DMS 273 treated with DMSO at 0.1 percent for 48 hours (cell line): ENCODE measurements around the gene KRT82.
"Not testable (repeated sequence)": the region's sequence is repeated elsewhere in the genome, so short reads cannot be mapped to it uniquely, and the experiment has no call there.

Experiments
- DNase-seq: peaks from one replicate; lab custom pipeline; 2025; lab: John Stamatoyannopoulos, UW

Gene KRT82

DNA sequence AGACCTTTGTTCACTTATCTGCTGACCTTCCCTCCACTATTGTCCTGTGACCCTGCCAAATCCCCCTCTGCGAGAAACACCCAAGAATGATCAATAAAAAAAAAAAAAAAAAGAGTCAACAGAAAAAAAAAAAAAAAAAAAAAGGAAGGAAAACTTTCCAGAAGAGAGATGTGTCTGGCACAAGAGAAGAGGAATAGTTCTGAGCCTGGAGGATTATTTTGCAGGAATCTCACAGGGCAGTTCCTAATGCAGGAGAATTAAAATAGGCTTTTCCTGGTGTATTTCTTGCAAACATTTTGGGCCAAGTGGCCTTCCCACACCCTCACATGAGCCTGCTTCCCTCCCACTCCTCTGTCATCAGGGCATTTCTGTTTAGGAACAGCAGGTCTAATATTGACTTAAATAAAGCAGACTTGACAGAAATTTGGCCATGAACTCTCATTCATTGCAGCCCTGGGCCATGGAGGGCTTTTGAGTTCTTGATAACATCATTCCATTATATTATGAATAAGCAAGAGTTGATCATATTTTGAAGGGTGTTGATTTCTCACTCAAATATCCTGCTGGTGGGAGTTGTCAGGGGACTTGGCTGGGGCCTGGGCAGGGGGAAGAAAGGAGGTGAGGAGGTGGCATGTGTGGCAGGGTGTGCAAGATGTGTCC, 4.6 kb upstream of the KRT82 start:
- not testable (repeated sequence) for DNase-seq

- DNase-seq, result no peak
Measured at GRCh38 chr12:52407918-52408317, 1.8 kb upstream of the KRT82 start.

DNA sequence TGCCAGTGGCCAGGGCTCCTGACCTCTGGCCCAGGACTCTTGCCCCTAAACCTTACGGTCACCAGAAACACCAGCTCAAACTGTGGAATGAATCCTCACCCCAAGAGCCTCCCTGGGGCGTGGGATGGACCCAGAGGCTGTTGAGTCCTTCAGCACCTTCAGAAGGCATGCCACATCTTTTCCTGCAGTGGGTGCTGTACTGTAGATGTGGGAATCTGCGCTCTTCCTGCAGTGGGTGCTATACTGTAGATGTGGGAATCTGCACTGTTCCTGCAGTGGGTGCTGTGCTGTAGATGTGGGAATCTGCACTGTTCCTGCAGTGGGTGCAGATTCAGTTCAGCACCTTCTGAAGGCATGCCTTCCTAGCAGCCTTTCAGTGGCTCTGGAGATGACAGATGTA, 1.2 kb downstream of the KRT82 start:
- DNase-seq, result no peak

GRCh38 chr12:52403561-52403960, 2.6 kb downstream of the KRT82 start:
- no peak for DNase-seq

DNA sequence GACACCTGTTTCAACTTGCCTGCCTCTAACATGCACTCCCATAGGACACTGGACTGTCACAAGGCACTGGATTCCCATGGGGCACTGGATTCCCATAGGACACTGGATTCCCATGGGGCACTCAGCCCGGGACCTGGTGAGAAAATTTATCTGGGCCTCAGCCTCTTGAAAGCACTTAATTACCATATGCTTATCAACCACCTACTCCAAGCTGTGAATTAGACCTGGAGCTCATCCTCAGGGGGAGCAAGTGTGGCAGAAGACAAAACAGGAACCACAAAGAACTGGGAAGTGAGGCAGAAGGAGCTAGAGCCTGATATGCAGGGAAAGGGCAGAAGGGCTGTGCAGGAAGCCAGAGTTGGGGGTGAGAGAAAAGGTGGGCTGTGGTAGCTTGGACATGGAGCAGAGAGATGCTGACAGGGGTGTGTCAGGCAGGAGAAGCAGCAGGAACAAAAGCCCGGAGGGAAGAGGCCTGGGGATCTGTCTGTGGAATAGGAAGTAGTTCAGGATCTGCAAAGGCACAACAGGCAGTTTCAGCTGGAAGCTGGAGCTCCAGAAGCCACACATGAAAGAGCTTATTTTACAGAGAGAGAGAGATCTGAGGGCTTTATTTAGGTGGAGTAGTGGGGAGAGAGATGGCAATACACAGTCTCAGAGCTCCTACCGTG, 3.1 kb downstream of the KRT82 start:
- no peak for DNase-seq

DNA sequence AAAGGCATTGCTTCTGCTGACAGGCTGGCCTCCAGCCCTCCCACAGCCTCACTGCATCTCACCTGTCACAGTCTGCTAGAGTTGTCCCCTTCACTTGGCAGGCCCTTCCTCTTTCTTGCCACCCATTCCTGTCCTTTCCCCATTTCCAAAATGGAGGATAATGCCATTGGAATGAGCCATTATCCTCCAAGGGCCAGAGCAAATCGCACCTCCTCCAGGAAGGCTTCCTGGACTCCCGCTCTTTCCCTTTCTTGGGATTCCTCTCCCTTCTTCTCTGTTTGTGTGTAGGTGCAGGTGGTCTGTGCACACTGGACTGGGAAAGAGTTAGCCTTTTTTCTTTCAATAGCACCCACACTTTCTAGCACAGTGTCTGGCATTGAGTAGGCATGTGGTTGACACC, 3.8 kb downstream of the KRT82 start:
- no peak for DNase-seq

- no peak for DNase-seq
Measured at GRCh38 chr12:52401926-52402325, 4.2 kb downstream of the KRT82 start.

- no peak for DNase-seq
Measured at GRCh38 chr12:52401526-52401925, 4.6 kb downstream of the KRT82 start.

GRCh38 chr12:52400906-52401305, 5.2 kb downstream of the KRT82 start:
- no peak for DNase-seq

DNA sequence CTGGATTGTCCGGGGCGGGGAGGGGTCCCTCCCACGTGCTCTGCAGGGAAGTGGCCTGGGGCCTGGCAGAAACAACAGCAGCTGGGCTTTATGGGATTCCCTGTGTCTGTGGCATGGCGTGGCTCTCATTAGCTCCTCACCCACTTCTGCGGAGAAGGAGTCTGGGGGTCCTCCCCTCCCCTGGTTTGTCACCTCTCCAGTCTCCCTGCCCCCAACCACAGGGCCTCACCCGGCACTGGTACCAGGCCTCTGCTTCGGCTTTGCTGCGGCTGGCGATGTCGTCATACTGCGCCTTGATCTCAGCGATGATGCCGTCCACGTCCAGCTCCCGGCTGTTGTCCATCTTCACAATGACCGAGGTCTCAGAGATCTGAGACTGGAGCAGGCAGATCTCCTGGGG, 6.4 kb downstream of the KRT82 start:
- no peak for DNase-seq

- no peak for DNase-seq
Measured at GRCh38 chr12:52398176-52398575, 8.0 kb downstream of the KRT82 start.

DNA sequence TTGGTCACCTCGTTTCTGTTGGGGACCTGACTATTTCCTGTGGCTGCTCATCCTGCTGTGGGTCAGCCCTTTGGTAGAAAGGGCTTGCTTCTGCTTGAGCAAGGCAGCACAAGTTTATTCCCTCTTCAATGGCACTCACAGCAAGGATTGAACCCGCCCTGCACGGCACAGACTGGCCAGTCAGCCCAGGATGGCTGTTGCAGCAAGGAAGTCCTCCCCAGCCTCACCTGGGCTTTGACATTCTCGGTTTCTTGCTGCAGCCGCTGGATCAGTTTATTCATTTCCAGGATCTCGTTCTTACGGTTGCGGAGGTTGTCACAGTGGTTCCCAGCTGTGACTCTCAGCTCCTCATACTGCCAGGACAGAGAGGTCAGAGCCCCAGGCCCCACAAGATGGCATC, 9.5 kb downstream of the KRT82 start:
- no peak for DNase-seq

DNA sequence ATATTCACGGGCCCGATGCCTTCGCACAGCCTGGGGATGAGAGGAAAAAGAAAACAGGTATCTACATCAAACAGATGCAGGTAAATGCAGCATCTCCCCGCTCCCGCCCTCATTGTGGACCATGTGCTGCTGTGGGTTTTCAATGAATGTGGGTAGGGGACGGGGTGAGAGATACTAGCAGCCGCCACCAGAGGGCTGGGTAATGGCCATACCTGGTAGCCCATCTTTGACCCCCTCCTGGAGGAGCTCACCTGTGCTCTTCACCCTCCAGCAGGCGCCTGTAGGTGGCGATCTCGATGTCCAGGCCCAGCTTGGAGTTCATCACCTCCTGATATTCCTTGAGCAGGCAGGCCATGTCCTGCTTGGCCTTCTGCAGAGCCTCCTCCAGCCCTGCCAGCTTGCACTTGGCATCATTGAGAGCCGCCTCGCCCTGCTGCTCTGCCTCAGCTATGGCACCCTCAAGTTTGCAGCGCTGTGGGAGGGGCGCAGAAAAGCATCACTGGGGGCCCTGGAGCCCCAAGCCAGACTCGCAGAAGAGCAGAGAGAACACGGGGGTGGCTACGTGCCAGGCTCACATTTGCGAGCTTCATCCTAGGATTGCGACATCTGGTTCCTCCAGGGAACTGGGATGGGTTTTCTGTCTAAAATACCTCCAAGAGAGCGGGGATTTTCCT, 10.2 kb downstream of the KRT82 start:
- no peak for DNase-seq

- DNase-seq, result no peak
Measured at GRCh38 chr12:52394836-52395405, 11.2 kb downstream of the KRT82 start.

DNA sequence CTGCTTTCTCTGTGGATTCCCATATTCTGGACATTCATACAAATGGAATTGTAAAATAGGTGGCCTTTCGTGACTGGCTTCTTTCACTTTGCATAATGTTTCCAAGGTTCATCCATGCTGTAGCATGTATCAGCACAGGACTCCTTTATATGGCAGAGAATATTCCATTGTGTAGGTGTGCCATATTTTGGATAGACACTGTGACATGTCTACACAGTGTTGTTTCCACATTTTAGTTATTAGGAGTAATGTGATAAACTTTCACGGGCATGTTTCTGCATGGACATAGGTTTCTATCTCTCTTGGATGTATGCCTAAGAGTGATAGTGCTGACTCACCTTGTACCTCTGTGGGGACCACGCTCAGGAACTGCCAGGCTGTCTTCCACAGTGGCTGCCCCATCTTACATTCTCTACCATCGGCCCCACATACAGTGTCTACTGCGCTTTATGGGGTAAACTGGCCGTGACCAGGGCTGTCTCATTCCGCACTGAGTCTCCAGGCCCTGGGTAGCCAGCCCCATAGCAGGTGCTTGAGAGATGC, 13.6 kb downstream of the KRT82 start:
- no peak for DNase-seq

DNA sequence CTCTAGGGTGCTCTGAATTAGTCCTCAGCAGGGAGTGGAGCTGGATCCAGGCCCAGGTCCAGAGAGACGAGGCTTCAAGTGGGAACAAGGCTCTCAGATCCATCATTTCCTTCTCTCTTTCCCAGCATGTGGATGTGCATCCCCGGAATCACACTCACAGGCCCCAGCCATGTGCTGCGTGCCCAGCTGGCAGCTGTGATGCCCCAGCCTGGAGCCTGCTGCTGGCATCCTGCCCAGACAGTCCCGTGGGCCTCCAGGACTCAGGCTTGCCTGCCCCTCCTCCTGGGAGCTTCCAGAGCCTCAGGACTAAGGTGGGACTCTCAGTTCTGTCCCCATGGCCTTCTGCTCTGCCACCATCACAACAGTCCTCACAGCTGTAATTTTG, 14.5 kb downstream of the KRT82 start:
- peak; percentile 26 for DNase-seq

DNA sequence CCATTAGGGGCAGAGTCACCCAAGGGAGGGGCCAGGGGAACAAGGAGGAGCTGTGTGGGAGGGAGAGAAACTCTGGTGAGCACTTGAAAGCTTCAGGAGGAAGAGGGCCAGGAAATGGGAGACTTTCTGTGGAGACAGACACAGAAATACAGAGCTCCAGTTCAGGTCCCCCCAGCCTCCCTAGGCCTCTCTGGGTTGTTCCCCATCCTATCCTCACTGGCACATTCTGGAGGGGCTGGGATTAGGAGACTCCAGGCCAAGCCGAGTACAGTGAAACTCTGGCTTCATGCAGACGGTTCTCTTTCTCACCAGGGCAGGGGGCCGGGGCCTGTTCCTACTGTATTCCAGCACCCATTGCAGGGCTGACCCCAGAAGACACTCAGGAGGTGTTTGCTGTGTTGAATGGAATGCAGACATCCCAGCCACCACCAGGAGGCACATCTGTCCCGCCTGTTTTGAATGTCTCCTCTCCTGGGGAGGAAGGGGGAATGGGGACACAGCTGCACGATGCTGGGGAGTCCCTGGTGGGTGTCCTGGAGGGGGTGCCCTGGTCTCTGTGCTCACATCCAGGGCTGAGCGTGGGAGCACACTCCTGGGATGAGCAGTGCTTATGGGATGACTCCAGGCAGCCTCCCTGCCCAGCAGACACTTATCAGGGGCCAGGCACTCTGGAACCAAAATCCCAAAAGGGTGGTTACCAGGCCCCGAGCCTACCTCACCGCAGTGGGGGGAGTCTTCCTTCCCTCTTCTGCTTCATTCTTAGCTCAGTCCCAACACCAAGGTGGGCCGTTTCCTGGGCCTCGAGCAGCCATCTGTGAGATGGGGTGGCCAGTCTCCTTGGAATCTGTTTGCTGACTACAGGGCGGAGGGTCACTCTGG, 15.2 kb downstream of the KRT82 start:
- no peak for DNase-seq

DNA sequence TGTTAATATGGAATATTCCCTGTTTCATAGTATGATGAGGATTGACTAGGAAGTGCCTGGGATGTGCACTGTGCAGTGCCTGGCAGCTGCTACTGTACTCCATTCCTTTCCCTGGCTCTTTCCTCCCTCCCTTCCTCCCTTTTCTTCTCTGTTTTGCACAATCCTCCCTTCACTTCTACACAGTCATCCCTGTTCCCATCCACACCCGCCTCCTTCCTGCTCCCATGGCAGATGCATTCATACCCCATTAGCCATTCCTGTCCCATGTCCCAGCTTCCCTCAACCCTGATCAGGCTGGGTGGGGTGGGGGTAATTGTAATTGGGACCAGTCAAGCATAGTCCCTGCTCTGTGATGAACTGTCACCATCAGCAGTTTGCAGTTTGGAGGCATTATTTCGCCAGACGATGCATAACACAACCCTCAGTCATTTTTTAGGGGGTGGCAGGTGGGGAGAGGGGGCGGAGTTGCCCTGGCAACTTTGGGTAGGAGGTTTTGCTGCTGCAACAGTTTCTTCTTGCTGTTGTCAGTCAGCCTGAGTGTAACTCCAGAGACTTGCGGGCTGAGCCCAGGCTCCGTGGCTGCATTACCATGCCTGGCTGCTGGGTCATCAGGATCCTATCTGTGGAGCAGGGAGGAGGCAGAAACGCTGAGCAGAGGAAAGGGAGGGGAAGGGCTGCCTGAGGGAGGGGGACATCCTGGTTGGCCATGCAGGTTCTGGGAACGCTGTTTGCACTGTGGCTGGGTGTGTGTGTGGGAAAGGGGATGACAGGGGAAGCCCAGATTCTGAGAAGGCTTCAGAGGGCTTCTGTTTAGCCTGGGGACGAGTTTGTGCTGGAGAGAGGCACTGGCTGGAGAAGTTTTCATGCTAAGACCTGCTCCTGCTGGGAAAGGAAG, 16.6 kb downstream of the KRT82 start:
- no peak for DNase-seq

DNA sequence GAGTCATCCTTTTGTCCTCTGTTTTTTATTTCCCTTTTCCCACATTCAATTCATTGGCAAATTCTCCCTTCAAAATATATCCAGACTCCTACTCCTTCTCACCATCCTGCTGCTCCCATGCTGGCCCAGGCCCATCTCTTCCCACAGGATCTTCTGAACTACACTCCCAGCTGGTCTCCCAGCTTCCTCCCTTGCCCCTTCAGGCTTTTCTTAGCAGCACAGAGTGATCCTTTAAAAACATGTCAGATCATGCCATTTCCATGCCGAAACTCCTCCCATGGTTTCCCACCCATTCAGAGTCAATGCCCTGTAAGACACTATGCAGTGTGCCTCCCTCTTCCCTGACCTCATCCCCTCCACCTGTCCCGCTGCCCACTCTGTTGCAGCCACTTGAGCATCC, 18.3 kb downstream of the KRT82 start:
- no peak for DNase-seq

- DNase-seq, result no peak
Measured at GRCh38 chr12:52385226-52385702, 20.9 kb downstream of the KRT82 start, which contains the start of gene KRT84. Gene KRT84 (minus strand): TSS chr12:52385652. CDS start chr12:52385585, 67 bp downstream.

DNA sequence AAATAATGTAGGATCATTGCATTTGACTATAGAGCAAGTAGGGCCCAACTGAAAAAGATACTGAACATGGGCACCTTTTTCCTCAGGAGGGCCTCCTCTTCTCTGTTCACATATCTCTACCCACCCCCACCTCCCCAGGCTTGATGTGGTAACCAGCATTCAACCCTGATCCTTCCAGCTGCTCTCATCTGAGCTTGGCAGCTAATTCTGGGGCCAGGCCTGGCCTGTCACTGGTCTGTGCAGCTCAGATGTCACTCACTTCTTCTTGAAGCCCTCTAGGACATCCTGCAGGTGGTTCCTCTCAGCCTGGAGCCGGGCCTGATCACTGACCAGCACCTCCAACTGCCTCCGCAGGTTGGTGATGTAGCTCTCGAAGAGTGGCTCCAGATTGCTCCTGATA, 22.8 kb downstream of the KRT82 start:
- no peak for DNase-seq
